HepG2 (cell line): Measurements from ENCODE around the gene ERMAP. TPM values are rescaled to one million over a fixed set of nuclear protein-coding genes. Genes with fewer than 3 reads are reported as not detected.

Experiments used
- ATAC-seq: fragments of 200-7000 bp; cut with Tn5 transposase; 3 replicates; pipeline ENCODE4 v1.9.1; 2020; ENCODE audit warnings: mild to moderate bottlenecking, moderate library complexity
- BruUV-seq: library from RNA; stranded (reverse); fragments of 400-500 nt; replicated peaks from 2 replicates; lab custom pipeline; 2021; lab: Mats Ljungman, UMichigan
- CTCF ChIA-PET: fragments of 300-600 bp; formaldehyde crosslinking; extraction: SDS; loops from one replicate; lab custom pipeline; 2021; ENCODE audit warnings: low total read pairs, inconsistent platforms, low intra/inter-chr PET ratio; lab: Yijun Ruan, JAX
- POLR2A ChIA-PET: fragments of 350-600 bp; sonication (Branson Sonifier 250); formaldehyde crosslinking; loops from one replicate; lab custom pipeline; 2020; ENCODE audit warnings: antibody characterized with exemption, inconsistent platforms; lab: Yijun Ruan, JAX
- DNase-seq: peaks from one replicate; pipeline ENCODE4 v3.0.0-alpha.2; 2015; ENCODE audit warnings: low spot score
- FAIRE-seq: peaks from 3 replicates; lab custom pipeline; 2011; peaks lifted over from hg19 to GRCh38; lab: Jason Lieb, UNC
- H2AFZ ChIP-seq: one replicate; pipeline ENCODE4 v1.6.1; 2011; ENCODE audit warnings: low read length, inconsistent platforms
- H3K27ac ChIP-seq: fragments of 300-600 bp; 3 replicates; pipeline ENCODE4 v1.8.0; 2011; ENCODE audit warnings: mixed run types, mild to moderate bottlenecking, mixed read lengths, low read length, inconsistent platforms; ENCODE audit not compliant: insufficient read depth; ENCODE audit errors: extremely low read length
- H3K27me3 ChIP-seq, 2 experiments: fragments of 200-600 bp in 1 of 2; 2 replicates in 1 of 2; 3 replicates in 1 of 2; pipeline versions ENCODE4 v1.6.0 to v1.8.0; 2011; ENCODE audit warnings: low read length in 2 of 2, mild to moderate bottlenecking in 2 of 2, moderate library complexity in 2 of 2, inconsistent platforms in 1 of 2; ENCODE audit not compliant: insufficient read depth in 2 of 2, control insufficient read depth in 1 of 2
- H3K36me3 ChIP-seq, 2 experiments: fragments of 200-600 bp in 1 of 2; replicated peaks in 1 of 2; 2 replicates in 1 of 2; 3 replicates in 1 of 2; pipeline versions ENCODE4 v1.5.1 to v1.8.0; 2011; ENCODE audit warnings: low read length in 2 of 2, inconsistent platforms in 1 of 2; ENCODE audit not compliant: insufficient read depth in 2 of 2, control insufficient read depth in 1 of 2
- H3K4me1 ChIP-seq: 2 replicates; pipeline ENCODE4 v1.5.1; 2012; ENCODE audit warnings: low read length, inconsistent platforms; ENCODE audit not compliant: insufficient read depth
- H3K4me2 ChIP-seq: 2 replicates; pipeline ENCODE4 v1.6.0; 2011; ENCODE audit warnings: low read depth, low read length, inconsistent platforms
- H3K4me3 ChIP-seq, 3 experiments: fragments of 200-600 bp in 1 of 3; sonication (generic), shearing (Covaris generic) in 1 of 3; replicated peaks in 1 of 3; 2 replicates each; pipeline ENCODE4 v1.5.1; 2011 to 2016; ENCODE audit warnings: low read length in 3 of 3, inconsistent platforms in 2 of 3, low read depth in 2 of 3, mild to moderate bottlenecking in 2 of 3, control low read depth in 1 of 3, mixed read lengths in 1 of 3; ENCODE audit not compliant: insufficient read depth in 1 of 3
- H3K79me2 ChIP-seq: one replicate; pipeline ENCODE4 v1.6.1; 2011; ENCODE audit warnings: low read length, inconsistent platforms; ENCODE audit not compliant: insufficient read depth
- H3K9ac ChIP-seq: 2 replicates; pipeline ENCODE4 v1.6.0; 2011; ENCODE audit warnings: mild to moderate bottlenecking, low read depth, low read length, inconsistent platforms; ENCODE audit not compliant: insufficient read depth
- H3K9me3 ChIP-seq: 2 replicates; pipeline ENCODE4 v1.5.1; 2012; ENCODE audit warnings: mild to moderate bottlenecking, low read length
- H4K20me1 ChIP-seq: 2 replicates; pipeline ENCODE4 v1.6.0; 2011; ENCODE audit warnings: inconsistent platforms, mild to moderate bottlenecking, low read length, moderate library complexity; ENCODE audit not compliant: insufficient read depth
- EHMT2 ChIP-seq: fragments of 200-600 bp; sonication (generic); IDR thresholded peaks from 2 replicates; pipeline ENCODE4 v1.7.0; 2017; ENCODE audit warnings: antibody characterized with exemption, low read depth, low read length, borderline replicate concordance
- ELF1 ChIP-seq: sonication (generic); formaldehyde crosslinking; IDR thresholded peaks from 2 replicates; pipeline ENCODE4 v1.4.0; 2020; ENCODE audit warnings: missing genetic modification reagents
- IRF2 ChIP-seq: IDR thresholded peaks from 2 replicates; pipeline ENCODE4 v1.6.1; 2018; ENCODE audit warnings: missing genetic modification reagents, missing compliant biosample characterization
- NBN ChIP-seq: fragments of 450-650 bp; conservative IDR thresholded peaks from 2 replicates; pipeline ENCODE4 v1.6.1; 2017
- NFRKB ChIP-seq: fragments of 450-650 bp; IDR thresholded peaks from 2 replicates; pipeline ENCODE4 v1.6.1; 2017
- RFXANK ChIP-seq: IDR thresholded peaks from 2 replicates; pipeline ENCODE4 v1.6.1; 2016
- SALL2 ChIP-seq: sonication (generic); formaldehyde crosslinking; IDR thresholded peaks from 2 replicates; pipeline ENCODE4 v1.8.1; 2023; ENCODE audit warnings: mild to moderate bottlenecking, missing genetic modification reagents, inconsistent platforms
- XRCC5 ChIP-seq: fragments of 200-400 bp; formaldehyde crosslinking; optimal IDR thresholded peaks from 2 replicates; pipeline ENCODE3; 2017; ENCODE audit warnings: mild to moderate bottlenecking, low read length
- ZFP62 ChIP-seq: sonication (generic); formaldehyde crosslinking; IDR thresholded peaks from 2 replicates; pipeline ENCODE4 v1.4.0; 2020; ENCODE audit warnings: missing genetic modification reagents
- ZNF761 ChIP-seq: sonication (generic); formaldehyde crosslinking; conservative IDR thresholded peaks from 2 replicates; pipeline ENCODE4 v1.4.0; 2020; ENCODE audit warnings: mild to moderate bottlenecking, missing genetic modification reagents
- ZNF891 ChIP-seq: sonication (generic); formaldehyde crosslinking; IDR thresholded peaks from 2 replicates; pipeline ENCODE4 v1.5.0; 2020; ENCODE audit warnings: mild to moderate bottlenecking, missing genetic modification reagents
- ZSCAN9 ChIP-seq: IDR thresholded peaks from 2 replicates; pipeline ENCODE4 v1.6.1; 2016; ENCODE audit warnings: borderline replicate concordance
- WGBS: methylation state at CpG from one replicate; pipeline ENCODE4 v1.1.6; 2017; ENCODE audit warnings: low lambda C conversion rate; 5-methylcytosine and 5-hydroxymethylcytosine counted together
- in situ Hi-C: cut with HindIII; loops from 2 replicates; pipeline ENCODE4 v1.10.0; 2017; ENCODE audit warnings: low pct_unique_long_range_greater_than_20kb; ENCODE audit not compliant: extremely low pct_ligation_motif_present
- intact Hi-C: fragments of 100-400 bp; cut with micrococcal nuclease; formaldehyde crosslinking; loops from one replicate; pipeline ENCODE4 v1.10.0; 2022; ENCODE audit not compliant: unreplicated experiment
- polyA plus RNA-seq, 8 experiments: library from polyadenylated mRNA; depleted of rRNA in 3 of 8; stranded (reverse) in 7 of 8; unstranded in 1 of 8; fragments of >200 nt; fragmentation: Illumina TruSeq in 4 of 8; extraction: Trizol in 4 of 8; gene quantifications; 2 replicates each; pipeline versions ENCODE4 v1.2.1 to v1.2.3, GENCODE V29; 2011 to 2016; ENCODE audit warnings: low read depth in 4 of 8, missing spikeins in 1 of 8, mixed read lengths in 1 of 8; ENCODE audit not compliant: insufficient read depth in 1 of 8
- total RNA-seq, 5 experiments: library from RNA; depleted of rRNA; stranded (reverse); fragments of >200 nt; fragmentation: Illumina TruSeq; extraction: Trizol; gene quantifications; 2 replicates each; pipeline ENCODE4 v1.2.3, GENCODE V29; 2016; ENCODE audit warnings: low read depth in 1 of 5
- TF ChIP-seq, protein P1 (sequence below): sonication (generic); formaldehyde crosslinking; IDR thresholded peaks from 2 replicates; pipeline ENCODE4; 2020; ENCODE audit warnings: missing genetic modification reagents, mild to moderate bottlenecking, borderline replicate concordance
- TF ChIP-seq, protein P2 (sequence below): IDR thresholded peaks from 2 replicates; pipeline ENCODE4 v1.6.1; 2016; ENCODE audit warnings: low read depth
- TF ChIP-seq, protein P3 (sequence below): sonication (generic); formaldehyde crosslinking; IDR thresholded peaks from 2 replicates; pipeline ENCODE4 v1.4.0; 2020; ENCODE audit warnings: missing genetic modification reagents

Gene ERMAP
- total and polyA plus RNA-seq, 2 of the 13 experiments (the other 11 are each of a cell fraction or from before 2014, with no cell fraction given), result 2.2 to 4.4 TPM

DNA sequence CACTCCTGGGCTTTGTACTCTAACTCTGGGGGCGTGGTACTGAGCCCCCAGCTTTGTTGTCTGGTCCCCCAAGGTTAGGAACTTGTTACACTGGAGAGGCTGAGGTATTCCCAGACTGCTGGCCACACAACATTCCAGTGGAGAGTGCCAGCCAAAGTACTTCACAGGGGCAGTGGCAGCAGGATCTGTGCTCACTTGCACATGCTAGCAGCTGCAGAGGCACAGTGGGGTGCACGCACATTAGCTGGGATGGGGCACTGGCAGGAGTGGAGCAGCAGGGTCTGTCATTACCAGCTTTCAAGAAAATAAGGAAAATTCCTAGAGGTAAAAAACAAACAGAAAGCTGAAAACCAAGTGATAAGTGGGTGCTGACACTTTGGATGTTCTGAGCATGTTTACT is 60.5 kb downstream of the ERMAP start (continued):
- TF ChIP-seq ZSCAN9 (CRISPR knock-in tag) (no peak), IRF2 (CRISPR knock-in tag) (no peak), XRCC5 (no peak)
- TF ChIP-seq, protein P1, sequence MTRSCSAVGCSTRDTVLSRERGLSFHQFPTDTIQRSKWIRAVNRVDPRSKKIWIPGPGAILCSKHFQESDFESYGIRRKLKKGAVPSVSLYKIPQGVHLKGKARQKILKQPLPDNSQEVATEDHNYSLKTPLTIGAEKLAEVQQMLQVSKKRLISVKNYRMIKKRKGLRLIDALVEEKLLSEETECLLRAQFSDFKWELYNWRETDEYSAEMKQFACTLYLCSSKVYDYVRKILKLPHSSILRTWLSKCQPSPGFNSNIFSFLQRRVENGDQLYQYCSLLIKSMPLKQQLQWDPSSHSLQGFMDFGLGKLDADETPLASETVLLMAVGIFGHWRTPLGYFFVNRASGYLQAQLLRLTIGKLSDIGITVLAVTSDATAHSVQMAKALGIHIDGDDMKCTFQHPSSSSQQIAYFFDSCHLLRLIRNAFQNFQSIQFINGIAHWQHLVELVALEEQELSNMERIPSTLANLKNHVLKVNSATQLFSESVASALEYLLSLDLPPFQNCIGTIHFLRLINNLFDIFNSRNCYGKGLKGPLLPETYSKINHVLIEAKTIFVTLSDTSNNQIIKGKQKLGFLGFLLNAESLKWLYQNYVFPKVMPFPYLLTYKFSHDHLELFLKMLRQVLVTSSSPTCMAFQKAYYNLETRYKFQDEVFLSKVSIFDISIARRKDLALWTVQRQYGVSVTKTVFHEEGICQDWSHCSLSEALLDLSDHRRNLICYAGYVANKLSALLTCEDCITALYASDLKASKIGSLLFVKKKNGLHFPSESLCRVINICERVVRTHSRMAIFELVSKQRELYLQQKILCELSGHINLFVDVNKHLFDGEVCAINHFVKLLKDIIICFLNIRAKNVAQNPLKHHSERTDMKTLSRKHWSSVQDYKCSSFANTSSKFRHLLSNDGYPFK (CRISPR knock-in tag), result no peak
- TF ChIP-seq, protein P2, sequence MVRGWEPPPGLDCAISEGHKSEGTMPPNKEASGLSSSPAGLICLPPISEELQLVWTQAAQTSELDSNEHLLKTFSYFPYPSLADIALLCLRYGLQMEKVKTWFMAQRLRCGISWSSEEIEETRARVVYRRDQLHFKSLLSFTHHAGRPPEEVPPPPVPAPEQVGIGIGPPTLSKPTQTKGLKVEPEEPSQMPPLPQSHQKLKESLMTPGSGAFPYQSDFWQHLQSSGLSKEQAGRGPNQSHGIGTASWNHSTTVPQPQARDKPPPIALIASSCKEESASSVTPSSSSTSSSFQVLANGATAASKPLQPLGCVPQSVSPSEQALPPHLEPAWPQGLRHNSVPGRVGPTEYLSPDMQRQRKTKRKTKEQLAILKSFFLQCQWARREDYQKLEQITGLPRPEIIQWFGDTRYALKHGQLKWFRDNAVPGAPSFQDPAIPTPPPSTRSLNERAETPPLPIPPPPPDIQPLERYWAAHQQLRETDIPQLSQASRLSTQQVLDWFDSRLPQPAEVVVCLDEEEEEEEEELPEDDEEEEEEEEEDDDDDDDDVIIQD (CRISPR knock-in tag), result no peak

DNA sequence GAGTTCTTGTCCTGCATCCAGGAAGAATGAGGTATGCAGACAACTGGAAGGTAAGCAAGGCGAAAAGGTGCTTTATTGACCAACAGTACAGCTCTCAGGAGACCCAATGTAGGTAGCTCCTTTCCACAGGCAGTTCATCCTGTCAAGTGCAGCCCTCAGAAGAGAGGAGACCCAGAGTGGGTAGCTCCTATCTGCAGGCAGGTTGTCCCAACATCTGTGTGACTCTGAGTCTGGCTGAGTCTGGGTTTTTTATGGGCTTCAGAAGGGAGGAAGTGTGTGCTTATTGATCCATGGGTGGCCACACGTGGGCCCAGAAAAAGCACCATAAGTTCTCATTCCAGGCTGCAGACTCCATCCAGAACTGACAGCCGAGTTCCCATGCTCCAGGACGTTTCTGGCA is 63.5 kb downstream of the ERMAP start:
- Histone ChIP-seq H3K79me2 (no peaks in the 10 kb centered on the region), H4K20me1 (no peaks in the 10 kb centered on the region), H3K4me1 (no peaks in the 10 kb centered on the region), H3K9me3 (no peaks in the 10 kb centered on the region), H3K36me3 (no peaks in the 10 kb centered on the region), H3K4me2 (no peak overlapping the region), H3K9ac (no peak overlapping the region), H3K27me3 (peaks cover 0 to 2% of the 10 kb centered on the region in 2 experiments; a peak in 1 of 5 replicates), H3K27ac (no peak overlapping the region), H2AFZ (no peak overlapping the region), H3K4me3 (no peak overlapping the region)
- intact Hi-C loops, result no loop called here
- no peak for DNase-seq
- WGBS, result 0% methylated on average over 2 of the region's 4 CpGs
- POLR2A ChIA-PET, result no interaction called here
- FAIRE-seq, result no peak
- ATAC-seq, result no peak
- CTCF ChIA-PET, result no interaction called here
- TF ChIP-seq NFRKB, result no peak
- TF ChIP-seq ELF1 (CRISPR knock-in tag), result no peak
- no peak for TF ChIP-seq NBN
- TF ChIP-seq ZNF761, result no peak
- no peak for TF ChIP-seq SALL2 (CRISPR knock-in tag)
- TF ChIP-seq, protein P3, sequence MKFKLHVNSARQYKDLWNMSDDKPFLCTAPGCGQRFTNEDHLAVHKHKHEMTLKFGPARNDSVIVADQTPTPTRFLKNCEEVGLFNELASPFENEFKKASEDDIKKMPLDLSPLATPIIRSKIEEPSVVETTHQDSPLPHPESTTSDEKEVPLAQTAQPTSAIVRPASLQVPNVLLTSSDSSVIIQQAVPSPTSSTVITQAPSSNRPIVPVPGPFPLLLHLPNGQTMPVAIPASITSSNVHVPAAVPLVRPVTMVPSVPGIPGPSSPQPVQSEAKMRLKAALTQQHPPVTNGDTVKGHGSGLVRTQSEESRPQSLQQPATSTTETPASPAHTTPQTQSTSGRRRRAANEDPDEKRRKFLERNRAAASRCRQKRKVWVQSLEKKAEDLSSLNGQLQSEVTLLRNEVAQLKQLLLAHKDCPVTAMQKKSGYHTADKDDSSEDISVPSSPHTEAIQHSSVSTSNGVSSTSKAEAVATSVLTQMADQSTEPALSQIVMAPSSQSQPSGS (CRISPR knock-in tag), result no peak
- no peak for TF ChIP-seq ZNF891
- no peak for TF ChIP-seq ZFP62
- TF ChIP-seq RFXANK (CRISPR knock-in tag), result no peak
- TF ChIP-seq EHMT2, result no peak
- BruUV-seq, result no TSS peak
- in situ Hi-C loops, result no loop called here
